Measurements from ENCODE around the gene ADCY1.
A peak's percentile ranks its signal among the peaks of the same experiment; 100 is the strongest.
"Not testable (repeated sequence)": the region's sequence is repeated elsewhere in the genome, so short reads cannot be mapped to it uniquely, and the experiment has no call there.

ADCY1 gene

DNA sequence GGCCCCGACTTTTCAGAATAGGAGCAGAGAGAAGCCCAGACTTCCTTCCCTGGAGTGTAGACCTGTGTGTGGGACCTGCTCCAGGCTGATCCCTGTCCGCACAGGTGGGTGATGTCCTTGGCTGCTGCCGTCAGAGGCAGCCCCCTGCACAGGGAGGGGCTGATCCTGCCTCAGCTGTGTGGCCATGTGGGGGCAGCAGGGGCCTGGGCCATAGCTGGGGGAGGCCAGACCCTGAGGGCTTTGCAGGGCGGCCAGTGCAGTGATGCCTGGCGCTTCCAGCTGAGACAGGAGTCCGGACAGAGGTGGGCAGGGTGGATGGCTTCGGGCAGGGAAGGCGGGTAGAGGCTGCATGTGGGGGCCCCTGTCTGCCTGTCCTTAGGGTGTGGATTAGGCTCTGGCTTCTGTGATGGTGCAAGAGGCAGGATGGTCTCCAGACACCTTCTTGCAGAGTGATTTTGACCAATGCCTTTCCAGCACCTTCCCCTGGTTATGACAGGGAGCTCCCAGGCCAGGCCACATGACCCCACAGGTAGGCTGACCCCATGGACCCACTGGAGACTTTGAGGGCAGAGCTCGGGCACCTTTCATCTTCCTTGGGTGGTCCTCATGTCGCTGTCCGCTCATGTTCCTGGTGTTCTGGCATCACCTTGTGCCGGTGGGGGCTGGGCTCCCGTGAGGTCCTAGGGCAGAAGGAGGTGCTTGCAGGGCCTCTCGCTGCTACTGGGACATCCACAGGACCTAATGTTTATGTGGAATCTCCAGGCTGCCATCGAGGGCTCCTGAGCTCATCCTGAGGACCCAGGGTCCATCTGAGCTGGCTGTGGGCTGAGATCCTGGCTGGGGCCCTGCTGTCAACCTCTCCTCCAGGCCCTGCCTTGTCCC, 141.5 kb downstream of the ADCY1 start:
- no peak for DNase-seq

DNA sequence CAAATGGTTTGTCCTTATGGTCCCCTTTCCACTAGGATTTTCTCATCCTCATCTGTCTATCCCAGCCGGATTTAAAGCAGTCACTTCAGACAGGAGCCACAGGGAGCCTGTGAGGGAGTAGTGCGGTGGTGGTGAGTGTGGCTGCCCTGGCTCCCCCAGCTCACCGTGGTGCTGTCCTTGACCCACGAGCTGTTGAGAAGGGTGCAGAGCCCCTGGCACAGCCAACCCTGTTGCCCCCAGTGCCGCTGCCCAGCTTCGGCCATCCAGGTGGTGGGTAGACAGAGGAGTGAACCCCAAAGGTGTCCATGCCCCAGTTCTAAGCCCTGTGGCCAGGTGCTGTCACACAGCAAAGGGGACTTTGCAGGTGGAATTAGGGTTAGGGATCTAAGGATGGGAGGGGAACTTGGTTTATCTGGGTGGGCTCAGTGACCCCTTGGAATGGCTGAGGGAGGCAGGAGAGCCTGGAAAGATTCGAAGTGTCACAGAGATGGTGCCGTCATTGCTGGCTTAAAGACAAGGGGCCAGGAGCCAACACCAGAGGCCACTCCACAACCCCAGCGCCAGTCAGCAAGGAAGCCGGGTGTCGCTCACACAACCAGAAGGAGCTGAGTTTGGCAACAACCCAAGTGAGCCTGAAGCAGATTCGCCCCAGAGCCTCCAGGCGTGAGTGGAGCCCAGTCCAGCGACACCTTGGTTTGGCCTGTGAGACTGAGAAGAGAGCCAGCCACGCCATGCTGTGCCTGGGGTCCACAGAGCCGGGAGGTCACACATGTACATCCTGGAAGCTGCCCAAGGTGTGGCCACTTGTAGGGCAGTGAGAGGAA, 142.4 kb downstream of the ADCY1 start:
- DNase-seq = peak; percentile 6

GRCh38 chr7:45717537-45718235, 143.5 kb downstream of the ADCY1 start:
- DNase-seq = no peak

GRCh38 chr7:45718464-45719330, 144.5 kb downstream of the ADCY1 start:
- DNase-seq = no peak

GRCh38 chr7:45720989-45721388, 146.8 kb downstream of the ADCY1 start:
- no peak for DNase-seq

DNA sequence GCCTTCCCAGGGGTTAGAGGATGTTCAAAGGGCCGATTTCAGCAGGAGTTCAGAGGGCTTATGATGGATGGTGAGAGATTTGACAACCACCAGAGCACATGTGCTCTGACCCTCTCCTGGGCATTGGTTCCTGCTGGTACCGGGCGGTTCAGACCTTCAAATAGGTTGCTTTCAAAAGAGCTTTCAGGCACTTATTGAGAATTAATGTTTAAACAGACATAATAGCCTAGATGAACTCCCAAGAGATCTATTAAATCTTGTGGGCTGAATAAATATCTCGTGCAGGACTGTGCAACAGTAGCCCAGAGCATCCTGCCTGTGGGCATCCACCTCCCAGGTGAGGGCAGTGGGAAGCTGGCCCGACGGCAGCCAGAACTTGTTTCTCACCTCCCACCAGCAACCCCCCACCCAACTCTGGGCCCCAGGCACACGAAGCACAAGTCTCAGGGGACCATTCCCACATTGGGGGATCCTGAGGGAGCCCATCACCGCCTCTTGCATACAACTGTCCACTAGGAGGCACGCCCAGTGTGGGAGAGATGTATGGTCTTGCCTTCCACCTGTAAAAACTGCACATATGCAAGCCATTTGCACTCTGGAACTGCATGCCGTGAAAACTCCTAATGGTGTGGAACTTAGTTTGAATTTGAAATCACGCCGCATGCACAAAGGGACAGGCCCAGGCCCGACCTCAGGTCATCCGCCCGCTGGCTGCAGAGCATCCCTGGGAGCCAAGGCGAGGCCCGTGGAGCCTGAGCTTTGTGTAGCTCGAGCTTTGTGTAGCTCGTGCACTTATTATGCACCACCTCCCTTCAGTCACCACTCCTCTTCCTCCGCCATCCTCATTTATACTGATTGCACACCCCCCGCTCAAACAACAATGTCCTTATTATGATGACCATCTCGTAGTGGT, 147.8 kb downstream of the ADCY1 start:
- DNase-seq = peak; percentile 12

- not testable (repeated sequence) for DNase-seq
Observed at GRCh38 chr7:45725231-45725630, 151.1 kb downstream of the ADCY1 start.

GRCh38 chr7:45726883-45727282, 152.7 kb downstream of the ADCY1 start:
- DNase-seq = no peak

- DNase-seq = not testable (repeated sequence)
Observed at GRCh38 chr7:45731692-45732443, 157.7 kb downstream of the ADCY1 start.

GRCh38 chr7:45738920-45739319, 164.8 kb downstream of the ADCY1 start:
- DNase-seq = not testable (repeated sequence)

- DNase-seq = not testable (repeated sequence)
Observed at GRCh38 chr7:45740573-45740972, 166.4 kb downstream of the ADCY1 start.

DNA sequence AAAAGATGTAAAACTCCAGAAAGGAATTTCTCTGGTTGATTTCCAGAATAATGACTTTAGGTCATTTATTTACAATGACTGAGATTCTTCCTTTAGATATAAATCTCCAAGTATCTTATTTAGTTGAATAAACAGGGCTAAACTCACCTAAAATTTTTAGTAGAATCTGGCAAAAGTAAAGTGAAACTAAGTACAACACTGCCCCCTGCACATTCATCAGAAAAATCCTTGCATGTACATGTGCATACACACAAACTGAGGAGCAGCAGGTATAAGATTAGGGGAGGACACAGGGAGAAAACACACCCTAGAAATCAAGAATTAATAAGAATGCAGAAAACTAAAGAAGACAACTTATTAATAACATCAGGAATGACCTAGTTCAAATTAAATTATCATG, 174.8 kb downstream of the ADCY1 start:
- DNase-seq = not testable (repeated sequence)

DNA sequence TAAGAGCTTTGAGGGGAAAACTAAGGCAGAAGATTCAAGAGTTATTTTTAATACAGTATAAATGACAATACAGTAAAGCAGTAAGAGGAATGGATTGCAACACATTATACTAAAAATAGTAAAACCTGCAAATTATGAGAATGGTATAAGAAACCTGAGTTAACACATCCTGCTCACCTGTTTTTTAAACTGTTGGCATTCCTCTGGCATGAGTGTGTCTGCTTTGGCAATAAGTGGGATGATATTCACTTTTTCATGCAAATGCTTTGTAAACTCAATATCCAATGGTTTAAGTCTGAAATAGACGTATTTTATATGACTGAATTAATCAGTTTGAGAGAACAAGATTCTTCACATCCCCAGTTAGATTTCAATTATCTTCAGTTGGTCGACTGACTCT, 177.2 kb downstream of the ADCY1 start:
- DNase-seq = not testable (repeated sequence)

GRCh38 chr7:45756333-45756732, 182.2 kb downstream of the ADCY1 start:
- not testable (repeated sequence) for DNase-seq

DNA sequence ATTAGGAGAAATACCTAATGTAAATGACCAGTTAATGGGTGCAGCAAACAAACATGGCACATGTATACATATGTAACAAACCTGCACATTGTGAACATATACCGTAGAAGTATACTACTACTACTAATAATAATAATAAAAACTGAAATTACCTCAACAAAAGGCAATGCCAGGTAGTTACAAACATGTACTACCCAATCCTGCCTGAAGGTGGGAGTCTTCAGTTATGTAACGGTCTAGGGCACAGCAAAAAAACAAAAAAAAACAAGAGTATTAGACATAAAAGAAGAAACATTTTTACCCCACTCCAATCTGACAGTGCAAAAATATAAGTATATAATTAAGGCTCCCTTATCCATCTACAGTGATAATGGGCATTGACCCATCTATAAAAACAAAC, 182.6 kb downstream of the ADCY1 start:
- DNase-seq = not testable (repeated sequence)

DNA sequence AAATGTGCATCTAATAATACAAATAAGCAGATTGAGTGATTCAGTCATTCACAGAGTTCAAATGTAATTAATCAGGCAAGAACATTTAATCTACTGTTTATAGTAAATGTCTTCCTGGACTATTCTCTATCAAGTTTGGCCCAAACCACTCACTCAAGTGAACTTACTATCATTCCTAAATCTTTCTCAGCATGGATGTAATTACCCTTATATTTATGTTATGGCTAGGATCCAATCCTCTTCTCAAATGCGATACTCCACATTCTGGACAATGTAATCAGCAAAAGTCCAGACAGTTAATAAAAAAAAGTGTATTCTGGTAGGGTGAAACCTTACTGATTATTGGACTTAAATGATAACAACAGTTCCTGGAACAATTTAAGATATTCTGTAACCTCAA, 185.3 kb downstream of the ADCY1 start:
- DNase-seq = not testable (repeated sequence)

DNA sequence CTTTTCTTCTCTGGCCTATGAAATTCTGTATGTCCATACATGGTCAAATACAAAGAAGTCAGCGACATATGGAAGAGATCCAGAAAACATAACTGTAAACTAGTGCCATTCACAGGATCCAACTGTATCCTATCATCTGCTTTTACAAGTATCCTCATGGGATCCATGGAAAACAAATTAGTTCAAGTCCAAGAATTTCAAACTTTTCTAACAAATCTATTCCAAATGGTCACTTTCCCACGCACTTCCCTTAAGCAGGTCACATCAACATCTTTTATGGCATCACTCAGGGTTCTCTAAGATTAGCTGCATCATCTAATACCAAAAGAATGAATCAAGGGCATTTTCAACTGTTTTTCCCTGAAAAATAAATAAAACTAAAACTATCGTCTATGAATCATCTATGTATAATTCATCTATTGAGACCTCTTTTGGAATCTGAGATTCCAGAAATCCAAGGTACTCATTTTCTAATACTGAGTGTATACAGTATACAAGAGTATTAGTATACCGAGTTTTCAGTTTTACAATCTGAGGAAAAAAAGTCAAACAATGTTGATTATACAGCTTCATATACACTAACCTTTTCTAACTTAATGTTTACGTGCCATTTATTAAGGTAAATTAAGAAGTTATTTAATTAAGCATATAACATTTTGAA, 187.5 kb downstream of the ADCY1 start:
- not testable (repeated sequence) for DNase-seq

GRCh38 chr7:45762225-45762994, 188.2 kb downstream of the ADCY1 start:
- not testable (repeated sequence) for DNase-seq
